DOHH2 (cell line): ENCODE results near the gene COMT.
A peak's percentile ranks its signal among the peaks of the same experiment; 100 is the strongest.

ENCODE experiments used
- CTCF ChIP-seq: fragments of 200-600 bp; sonication (generic); IDR thresholded peaks from one replicate; pipeline ENCODE4 v1.5.1; 2014; ENCODE audit warnings: antibody characterized with exemption, mild to moderate bottlenecking, low read depth, low read length; ENCODE audit not compliant: poor library complexity, severe bottlenecking
- EZH2phosphoT487 ChIP-seq: fragments of 200-600 bp; sonication (generic); IDR thresholded peaks from 2 replicates; pipeline ENCODE4 v1.6.1; 2017; ENCODE audit warnings: borderline replicate concordance, mild to moderate bottlenecking, antibody characterized with exemption, low read length, moderate library complexity, mixed read lengths

- TF ChIP-seq EZH2phosphoT487 (no peak), CTCF (peak; percentile 74)
These were observed 71.9 kb downstream of the COMT start for GRCh38 chr22:20013382-20013871.
